A549 (cell line): Measurements from ENCODE around the gene CATSPERB.

Source experiments
- ELK1 ChIP-seq: fragments of 150-350 bp; IDR thresholded peaks from 2 replicates; pipeline ENCODE4 v1.6.1; 2014; ENCODE audit warnings: low read depth, mild to moderate bottlenecking, low read length
- EP300 ChIP-seq, 2 experiments: fragments of >200 bp; sonication (Bioruptor Twin); formaldehyde crosslinking; IDR thresholded peaks; 2 replicates in 1 of 2; 3 replicates in 1 of 2; pipeline ENCODE4 v1.6.1; 2016 to 2017
- HDAC2 ChIP-seq: fragments of 200-600 bp; sonication (generic); IDR thresholded peaks from 2 replicates; pipeline ENCODE4 v1.6.1; 2016
- MAZ ChIP-seq: fragments of 150-350 bp; IDR thresholded peaks from 2 replicates; pipeline ENCODE4 v1.6.1; 2014; ENCODE audit warnings: antibody characterized with exemption, low read depth, low read length, borderline replicate concordance
- POLR2A ChIP-seq: IDR thresholded peaks from 2 replicates; pipeline ENCODE4 v1.6.1; 2012; ENCODE audit warnings: mild to moderate bottlenecking, low read length
- ZSCAN20 ChIP-seq: fragments of 250-450 bp; sonication (Bioruptor Pico); IDR thresholded peaks from 2 replicates; pipeline ENCODE4 v1.8.0; 2022; ENCODE audit warnings: mild to moderate bottlenecking, moderate library complexity
- TF ChIP-seq, protein P1 (sequence below): fragments of 450-650 bp; IDR thresholded peaks from 2 replicates; pipeline ENCODE4 v1.6.1; 2014; ENCODE audit warnings: antibody characterized with exemption
- TF ChIP-seq, protein P2 (sequence below): fragments of >200 bp; sonication (Bioruptor Twin); formaldehyde crosslinking; IDR thresholded peaks from 3 replicates; pipeline ENCODE4 v1.5.1; 2016

DNA sequence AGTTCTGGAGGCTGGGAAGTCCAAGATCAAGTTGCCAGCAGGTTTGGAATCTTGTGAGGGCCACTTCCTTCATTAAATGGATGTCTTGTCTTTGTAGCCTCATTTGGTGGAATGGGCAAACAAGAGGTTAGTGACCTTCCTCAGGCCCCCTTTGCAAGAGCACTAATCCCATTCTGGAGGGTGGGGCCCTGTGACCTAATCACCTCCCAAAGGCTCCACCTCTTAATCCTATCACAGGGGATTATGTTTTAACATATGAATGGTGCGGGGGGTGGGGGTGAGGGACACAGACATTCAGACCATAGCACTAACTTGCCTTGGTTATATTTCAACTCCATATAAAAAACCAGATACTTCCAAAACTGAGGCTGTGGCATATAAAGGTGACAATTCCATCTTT lies 161.9 kb downstream of the CATSPERB start:
- TF ChIP-seq EP300 (IDR thresholded peaks at IDR 0.05), result no peak
- TF ChIP-seq ZSCAN20 (CRISPR knock-in tag), result no peak
- TF ChIP-seq POLR2A, result no peak
- TF ChIP-seq, protein P1, sequence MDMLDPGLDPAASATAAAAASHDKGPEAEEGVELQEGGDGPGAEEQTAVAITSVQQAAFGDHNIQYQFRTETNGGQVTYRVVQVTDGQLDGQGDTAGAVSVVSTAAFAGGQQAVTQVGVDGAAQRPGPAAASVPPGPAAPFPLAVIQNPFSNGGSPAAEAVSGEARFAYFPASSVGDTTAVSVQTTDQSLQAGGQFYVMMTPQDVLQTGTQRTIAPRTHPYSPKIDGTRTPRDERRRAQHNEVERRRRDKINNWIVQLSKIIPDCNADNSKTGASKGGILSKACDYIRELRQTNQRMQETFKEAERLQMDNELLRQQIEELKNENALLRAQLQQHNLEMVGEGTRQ, result no peak
- TF ChIP-seq HDAC2, result no peak
- TF ChIP-seq, protein P2, sequence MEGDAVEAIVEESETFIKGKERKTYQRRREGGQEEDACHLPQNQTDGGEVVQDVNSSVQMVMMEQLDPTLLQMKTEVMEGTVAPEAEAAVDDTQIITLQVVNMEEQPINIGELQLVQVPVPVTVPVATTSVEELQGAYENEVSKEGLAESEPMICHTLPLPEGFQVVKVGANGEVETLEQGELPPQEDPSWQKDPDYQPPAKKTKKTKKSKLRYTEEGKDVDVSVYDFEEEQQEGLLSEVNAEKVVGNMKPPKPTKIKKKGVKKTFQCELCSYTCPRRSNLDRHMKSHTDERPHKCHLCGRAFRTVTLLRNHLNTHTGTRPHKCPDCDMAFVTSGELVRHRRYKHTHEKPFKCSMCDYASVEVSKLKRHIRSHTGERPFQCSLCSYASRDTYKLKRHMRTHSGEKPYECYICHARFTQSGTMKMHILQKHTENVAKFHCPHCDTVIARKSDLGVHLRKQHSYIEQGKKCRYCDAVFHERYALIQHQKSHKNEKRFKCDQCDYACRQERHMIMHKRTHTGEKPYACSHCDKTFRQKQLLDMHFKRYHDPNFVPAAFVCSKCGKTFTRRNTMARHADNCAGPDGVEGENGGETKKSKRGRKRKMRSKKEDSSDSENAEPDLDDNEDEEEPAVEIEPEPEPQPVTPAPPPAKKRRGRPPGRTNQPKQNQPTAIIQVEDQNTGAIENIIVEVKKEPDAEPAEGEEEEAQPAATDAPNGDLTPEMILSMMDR, result no peak
- no peak for TF ChIP-seq MAZ
- no peak for TF ChIP-seq ELK1
